NOMO-1 (cell line): ENCODE measurements around the gene GIPC2.
"Not testable (repeated sequence)": the region's sequence is repeated elsewhere in the genome, so short reads cannot be mapped to it uniquely, and the experiment has no call there.

Experiments
- DNase-seq, 2 experiments: peaks; one replicate each; lab custom pipeline; 2025; ENCODE audit not compliant: unreplicated experiment in 2 of 2; lab: John Stamatoyannopoulos, UW

The GIPC2 gene, protein sequence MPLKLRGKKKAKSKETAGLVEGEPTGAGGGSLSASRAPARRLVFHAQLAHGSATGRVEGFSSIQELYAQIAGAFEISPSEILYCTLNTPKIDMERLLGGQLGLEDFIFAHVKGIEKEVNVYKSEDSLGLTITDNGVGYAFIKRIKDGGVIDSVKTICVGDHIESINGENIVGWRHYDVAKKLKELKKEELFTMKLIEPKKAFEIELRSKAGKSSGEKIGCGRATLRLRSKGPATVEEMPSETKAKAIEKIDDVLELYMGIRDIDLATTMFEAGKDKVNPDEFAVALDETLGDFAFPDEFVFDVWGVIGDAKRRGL

DNA sequence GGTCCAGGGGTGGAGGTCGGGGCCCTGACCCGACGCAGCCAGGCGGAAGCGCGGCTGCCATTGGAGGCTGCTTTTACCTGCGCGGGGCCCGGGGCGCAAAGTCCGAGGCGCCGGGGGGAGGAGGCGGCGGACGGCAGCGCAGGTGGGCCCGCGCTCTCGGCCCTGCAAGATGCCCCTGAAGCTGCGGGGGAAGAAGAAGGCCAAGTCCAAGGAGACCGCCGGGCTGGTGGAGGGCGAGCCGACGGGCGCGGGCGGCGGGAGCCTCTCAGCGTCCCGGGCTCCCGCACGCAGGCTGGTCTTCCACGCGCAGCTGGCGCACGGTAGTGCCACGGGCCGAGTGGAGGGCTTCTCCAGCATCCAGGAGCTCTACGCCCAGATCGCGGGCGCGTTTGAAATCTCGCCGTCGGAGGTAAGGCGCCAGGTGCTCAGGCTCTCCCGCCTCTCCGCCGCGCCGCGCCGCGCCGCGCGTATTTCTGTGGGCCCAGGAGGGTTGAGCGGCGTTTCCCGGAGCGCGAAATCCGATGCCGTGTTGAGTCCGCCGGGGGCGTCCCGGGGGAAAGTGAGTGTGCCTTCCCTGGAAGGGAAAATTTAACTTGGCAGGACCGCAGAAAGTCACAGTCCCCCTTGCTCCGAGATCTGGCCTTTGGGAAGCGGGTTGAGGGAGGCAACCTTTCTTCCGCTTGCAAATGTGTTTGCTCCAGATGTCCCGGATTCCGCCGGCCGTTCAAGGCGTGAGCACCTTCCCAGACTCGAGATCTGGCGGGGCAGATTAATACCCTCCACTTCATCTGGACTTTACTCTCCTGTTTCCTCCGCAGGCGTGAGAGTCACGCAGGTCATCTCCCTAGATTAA, at the start of gene GIPC2:
GIPC2 (plus strand) TSS at position 41 of the 853 bp plus-strand sequence; CDS start at position 170, 129 bp downstream.
- no peak for DNase-seq

DNA sequence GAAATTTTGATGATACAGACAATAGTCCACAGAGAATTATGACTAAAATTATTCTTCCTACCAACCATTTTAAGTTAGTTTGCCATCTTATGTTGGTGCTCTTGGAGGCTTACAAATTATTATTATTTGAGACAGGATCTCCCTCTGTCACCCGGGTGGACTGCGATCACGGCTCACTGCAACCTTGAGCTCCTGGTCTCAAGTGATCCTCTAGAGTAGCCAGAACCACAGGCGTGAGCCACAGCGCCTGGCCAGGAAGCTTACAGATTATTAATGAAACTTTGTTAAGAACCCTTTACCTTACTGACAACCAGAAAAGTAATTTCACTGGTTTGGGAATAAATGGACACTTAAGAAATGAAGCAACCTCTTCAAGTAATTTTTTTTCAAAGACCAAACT, 49.0 kb upstream of the GIPC2 start:
- DNase-seq, result no peak

DNA sequence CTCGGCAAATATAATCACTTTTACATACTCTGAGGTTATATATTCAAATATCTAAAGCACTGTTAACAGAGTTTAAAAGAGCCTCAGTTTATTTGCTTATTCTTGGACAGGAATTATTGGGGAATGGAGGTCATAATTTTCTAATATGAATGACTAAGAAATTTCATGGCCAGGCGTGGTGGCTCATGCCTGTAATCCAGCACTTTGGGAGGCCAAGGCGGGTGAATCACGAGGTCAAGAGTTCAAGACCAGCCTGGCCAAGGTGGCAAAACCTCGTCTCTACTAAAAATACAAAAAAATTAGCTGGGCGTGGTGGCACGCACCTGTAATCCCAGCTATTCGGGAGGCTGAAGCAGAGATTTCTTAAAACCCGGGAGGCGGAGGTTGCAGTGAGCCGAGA, 45.2 kb upstream of the GIPC2 start:
- not testable (repeated sequence) for DNase-seq

DNA sequence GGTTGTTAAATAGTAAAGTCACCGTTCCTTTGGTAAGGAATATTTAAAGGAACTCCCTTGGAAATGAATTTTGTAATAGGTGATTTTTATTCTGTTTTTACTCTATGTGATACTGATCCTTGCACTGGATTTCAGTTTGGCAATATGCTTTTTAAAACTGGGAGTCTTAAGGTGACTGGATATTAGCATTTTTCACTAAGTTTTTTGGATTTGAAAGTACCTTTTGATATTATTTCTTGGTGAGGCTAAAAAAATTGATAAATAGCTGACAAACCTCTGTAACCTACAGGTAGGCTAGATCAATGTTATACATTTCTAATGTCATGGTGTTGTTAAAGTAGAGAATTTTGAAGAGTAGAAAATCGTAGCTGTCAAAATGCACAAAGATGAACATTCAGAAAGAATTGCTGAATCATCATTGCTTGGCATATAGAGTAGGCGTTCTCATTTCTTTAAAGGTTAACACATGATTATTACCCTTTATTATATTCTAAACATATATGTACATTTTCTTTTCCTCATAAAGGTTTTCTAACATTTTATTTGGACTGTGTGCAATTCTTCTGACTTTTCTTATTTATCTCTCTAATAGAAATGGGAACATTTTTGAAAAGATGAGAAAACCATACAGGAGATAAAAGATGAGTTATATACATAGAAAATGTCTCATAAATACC, 42.6 kb upstream of the GIPC2 start:
- DNase-seq, result peak in 1 of 2 experiments; percentile 21

DNA sequence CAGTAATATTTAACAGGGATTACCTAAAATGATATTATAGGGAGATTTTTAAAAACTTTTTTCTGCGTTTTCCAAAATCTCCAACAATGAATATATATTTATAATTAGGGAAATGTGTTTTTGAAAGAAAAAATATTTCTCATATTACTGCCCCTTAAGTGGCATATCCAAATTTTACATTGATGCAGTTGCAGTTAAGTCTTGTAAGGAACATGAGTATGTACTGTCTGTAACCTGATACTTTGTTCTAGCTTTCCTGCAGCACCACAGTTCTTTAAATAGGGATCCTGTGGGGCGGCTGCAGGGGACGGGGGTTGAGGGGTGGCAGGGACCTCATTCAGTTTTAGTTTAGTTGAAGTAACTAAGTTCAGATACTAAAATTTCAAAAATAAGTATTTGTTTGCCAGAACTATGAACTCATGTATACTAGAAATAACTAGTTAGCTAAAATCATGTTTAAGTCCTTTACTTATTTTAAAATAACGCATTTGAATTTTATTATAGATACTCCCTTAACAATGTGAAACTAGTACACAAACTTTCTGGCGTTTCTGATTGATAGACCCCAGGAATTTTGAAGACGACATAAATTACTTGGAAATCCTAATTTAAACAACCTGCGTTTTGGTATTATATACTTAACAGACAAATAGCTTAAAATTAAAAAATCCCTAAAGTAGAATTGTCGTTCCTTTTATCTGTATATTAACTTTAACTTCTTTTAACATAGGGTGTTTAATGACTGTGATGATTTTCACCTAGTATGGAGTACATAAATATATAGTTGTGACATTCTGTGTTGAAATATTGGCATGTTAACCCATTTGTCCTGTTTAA, 41.7 kb upstream of the GIPC2 start:
- DNase-seq, result peak; percentile 34 to 76

DNA sequence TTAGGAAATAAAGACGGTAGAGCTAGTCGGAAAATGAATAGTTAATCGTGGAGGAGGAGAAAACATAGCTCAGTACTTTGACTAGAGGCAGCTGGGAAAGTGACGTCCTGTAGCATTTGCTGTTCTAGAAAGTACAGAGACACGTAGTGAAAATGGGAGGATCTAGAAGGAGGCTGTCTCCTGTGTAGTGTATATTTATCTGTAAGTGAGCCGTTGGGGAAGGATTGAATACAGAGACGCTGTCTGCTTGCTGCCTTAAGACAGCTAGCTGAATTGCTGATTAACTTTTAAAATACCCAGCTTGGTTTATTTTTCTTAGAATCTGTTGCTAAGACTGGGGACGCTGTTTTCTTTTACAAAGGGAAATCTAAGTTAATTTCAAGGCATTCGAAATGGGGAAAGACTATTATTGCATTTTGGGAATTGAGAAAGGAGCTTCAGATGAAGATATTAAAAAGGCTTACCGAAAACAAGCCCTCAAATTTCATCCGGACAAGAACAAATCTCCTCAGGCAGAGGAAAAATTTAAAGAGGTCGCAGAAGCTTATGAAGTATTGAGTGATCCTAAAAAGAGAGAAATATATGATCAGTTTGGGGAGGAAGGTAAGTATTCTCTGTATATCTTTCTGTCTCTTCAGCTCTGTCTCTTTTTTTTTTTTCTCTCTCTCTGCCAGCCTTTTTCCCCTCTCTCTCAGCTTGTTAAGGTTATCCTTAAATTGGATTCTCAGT, 40.9 kb upstream of the GIPC2 start, which contains the start of gene DNAJB4:
DNAJB4 (plus strand) TSS at position 221 of the 729 bp plus-strand sequence; CDS start at position 393, 172 bp downstream.
- peak; percentile 70 to 98 for DNase-seq

DNA sequence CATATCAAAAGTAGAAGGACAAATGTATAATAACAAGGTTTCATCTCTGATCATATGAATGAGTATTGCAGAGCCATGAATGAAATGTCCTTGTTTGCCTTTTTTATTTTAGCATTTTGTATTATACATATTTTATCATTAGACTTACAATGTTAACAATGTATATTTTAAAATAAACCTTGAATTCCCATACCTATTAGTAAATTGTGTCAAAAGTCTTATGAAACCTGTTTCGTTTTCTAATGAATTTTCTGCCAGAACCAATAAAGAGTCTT, 40.4 kb upstream of the GIPC2 start:
- no peak for DNase-seq

DNA sequence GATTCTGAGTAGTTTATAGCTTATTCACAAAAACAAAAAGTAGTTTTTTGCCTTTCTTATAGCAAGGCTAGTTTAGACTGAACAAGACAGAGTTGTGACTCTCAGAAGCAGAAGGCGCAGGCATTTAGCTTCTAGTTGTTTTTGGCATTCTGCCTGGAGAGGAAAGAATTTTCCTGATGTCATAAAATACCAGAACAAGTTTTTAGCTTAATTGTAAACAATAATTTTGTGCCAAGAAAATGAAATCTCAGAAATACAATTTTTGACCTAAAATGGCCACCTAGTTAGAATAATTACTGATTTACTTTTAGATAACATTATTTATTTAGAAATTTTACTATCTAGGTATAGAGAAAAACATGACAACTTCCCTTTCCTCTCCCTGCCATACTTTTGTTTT, 40.0 kb upstream of the GIPC2 start:
- no peak for DNase-seq

DNA sequence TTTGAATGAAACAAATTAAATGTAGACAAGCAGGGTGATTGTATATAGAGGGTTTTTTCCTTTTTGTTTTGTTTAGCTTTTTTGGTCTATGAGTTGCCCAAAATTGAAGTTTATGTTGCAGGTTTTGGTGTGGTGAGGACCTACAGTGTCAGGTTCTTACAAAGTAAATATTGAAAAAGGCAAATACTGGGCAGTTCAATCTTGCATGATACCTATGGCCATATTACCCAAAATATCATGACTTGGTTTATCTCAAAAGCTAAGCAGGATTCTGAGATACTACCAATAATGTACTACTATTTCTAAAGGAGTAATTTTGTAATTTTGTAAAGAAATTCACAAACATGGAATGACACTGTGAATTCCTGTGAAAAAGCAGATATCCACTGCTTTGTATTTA, 39.2 kb upstream of the GIPC2 start:
- DNase-seq, result no peak

DNA sequence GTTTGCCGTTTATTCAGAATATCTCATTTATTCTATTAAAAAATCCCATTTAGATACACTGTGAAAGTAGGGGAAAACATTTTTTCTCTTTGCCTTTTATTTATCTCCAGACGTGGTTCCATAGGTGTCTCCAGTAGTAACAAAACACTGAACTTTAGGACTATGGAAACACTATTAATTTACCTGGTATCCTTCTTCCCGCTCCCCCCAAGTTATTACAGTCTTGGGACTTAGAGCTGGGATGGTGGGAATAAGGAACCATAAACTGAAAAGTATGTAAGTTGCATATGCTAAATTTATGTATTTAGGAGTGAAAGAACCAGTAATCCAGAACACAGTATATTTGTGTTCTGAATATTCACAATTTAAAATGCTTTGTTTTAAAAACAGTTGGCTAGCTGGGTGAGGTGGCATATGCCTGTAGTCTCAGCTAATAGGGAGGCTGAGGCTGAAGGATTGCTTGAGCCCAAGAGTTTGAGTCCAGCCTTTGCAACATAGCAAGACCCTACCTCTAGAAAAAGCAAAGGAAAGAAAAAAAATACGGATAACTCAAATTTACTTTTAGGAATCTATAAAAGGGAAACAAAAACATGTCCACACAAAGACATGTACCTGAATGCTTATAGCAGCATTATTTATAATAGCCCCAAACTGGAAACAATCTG, 38.0 kb upstream of the GIPC2 start:
- DNase-seq, result no peak

DNA sequence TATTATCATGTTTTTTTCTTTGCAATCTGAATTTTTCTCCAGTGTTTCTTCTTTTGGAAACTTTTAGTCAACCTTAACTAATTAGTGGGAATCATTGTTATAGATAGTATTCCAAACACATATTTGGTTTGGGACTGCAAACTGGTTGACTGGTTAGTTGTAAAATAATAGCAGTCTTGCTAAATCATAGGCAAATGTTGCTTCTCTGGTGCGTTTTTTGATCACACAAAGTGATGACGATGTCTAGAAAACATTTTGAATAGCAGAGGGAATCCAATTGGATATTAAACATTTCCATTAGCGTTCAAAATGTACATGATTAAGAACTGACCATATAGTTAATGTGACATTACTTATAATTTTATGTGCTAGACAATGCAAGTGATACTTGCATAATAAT, 36.5 kb upstream of the GIPC2 start:
- DNase-seq, result no peak

DNA sequence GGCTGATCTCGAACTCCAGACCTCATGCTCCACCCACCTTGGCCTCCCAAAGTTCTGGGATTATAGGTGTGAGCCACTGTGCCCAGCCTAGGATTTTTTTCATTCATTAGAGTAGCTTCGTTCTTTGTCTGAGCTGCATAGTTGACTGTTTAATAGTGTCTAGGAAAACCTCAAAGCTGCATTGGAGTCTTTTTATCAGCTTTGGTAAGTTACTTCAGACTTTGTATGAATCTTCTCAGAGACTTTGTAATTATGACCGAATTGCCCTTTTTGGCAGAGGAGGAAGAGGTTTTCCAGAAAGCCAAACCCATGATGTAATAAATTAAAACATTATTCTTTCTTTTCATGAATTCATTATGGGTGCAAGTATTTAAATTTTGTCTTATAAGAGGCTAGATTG, 35.9 kb upstream of the GIPC2 start:
- DNase-seq, result no peak

DNA sequence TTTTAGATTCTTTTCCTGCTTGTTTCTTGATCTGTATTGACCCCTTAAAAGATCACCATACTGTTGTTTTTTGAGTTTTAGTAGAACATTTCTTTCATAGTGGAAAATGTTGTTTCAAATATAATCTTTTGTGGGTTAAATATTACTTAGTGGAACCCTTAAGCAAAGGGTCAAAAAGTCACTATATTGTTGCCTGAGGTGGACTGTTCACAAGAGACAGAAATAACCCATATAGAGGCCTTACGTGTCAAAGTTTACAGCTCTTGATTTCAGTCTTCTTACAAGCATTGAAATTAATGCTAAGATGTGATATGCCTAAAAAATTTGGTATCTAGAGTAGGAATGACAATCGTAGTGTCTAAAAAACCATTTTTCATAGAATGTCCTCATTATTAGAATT, 34.7 kb upstream of the GIPC2 start:
- no peak for DNase-seq

DNA sequence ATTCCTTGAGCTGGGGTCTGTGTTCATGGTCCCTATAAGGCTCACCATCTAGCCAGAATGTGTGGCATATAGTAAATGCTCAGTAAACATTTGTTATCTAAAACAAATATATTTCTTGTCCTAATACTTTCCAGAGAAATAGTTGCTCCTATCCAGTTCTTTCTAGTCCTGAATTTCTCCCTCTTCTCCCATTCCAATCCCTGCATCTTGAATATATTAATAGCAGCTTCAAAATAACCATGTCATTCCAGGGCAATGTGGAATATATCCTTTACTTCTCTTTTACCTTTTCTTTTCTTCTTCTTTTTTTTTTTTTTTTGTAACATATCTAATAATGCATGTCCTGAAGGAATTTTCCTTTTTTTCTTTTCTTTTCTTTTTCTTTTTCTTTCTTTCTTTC, 30.6 kb upstream of the GIPC2 start:
- no peak for DNase-seq

DNA sequence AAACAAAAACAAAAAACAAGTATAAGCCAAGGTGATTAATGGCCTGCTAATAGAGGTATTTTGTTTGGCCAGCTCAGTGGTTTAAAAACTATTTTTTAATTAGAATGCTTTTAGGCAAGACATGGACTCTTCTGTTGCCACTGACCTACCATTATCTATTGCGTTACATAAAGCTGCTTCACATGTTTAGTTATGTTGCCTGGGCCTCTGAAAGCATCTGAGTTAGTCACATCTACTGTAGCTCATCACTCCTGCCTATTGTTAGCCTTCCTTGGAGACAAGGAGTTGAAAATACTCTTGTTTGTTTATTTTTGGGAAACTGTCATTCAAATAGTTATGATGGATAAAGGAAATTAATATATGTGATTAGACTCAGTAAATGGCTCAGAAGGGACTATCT, 26.7 kb upstream of the GIPC2 start:
- no peak for DNase-seq

DNA sequence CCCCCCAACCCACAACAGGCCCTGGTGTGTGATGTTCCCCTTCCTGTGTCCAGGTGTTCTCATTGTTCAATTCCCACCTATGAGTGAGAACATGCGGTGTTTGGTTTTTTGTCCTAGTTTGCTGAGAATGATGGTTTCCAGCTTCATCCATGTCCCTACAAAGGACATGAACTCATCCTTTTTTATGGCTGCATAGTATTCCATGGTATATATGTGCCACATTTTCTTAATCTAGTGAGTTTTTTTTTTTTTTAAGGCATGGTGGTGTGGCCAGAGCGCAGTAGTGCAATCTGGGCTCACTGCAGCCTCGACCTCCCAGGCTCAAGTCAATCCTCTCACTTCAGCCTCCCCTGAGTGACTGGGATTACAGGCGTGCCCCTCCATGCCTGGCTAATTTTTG, 24.6 kb upstream of the GIPC2 start:
- DNase-seq, result not testable (repeated sequence)

DNA sequence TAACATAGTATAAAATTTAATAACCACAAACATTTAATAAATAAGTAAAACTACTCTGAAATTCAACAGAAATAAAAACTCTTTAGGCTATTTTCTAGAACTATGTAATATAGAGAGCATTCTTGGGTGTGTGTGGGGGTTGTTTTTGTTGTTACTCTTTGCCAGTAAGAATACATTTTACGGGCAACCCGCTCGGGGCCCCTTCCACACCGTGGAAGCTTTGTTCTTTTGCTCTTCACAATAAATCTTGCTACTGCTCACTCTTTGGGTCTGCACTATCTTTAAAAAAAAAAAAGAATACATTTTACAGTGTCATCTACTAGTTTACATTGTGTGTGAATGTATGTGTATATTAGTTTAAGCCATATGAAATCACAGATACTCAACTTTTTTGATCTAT, 16.0 kb upstream of the GIPC2 start:
- DNase-seq, result no peak

DNA sequence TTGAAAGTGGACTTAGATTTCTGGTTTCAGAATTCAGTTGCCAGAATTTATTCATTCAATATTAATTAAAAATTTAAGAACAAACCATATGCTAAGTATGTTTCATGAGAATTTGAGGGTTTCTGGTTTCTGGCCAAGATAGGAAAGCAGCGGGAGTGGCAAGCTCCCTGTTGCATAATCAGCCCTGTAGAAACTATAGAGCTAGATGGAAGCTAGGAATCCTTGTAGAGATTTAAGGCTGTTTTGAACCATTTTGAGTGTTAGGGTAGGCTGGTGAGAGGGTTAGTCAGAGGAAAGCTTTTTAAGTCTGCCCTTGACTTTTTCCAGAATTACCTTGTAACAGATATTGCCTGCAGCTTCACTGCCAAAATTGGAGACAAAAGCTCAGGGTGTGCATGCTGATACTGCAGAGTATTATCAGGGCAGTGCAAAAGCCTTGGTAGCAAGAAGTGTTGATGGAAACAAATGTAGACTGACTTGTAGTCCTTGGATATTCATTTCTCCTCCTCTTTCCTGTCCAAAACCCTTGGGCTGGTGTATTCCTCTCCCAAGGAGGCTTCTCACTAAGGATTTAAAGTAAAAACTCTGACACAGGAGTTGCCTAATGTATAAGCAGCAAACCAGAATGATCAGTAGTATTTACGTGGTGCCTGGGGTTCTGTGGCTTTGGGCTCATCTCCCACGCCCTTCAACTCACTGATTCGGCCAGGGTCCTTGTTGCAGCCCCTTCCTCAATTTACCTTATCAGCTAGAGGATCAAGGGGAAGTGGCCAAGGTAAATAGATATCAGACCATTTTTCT, 12.6 kb upstream of the GIPC2 start:
- no peak for DNase-seq

DNA sequence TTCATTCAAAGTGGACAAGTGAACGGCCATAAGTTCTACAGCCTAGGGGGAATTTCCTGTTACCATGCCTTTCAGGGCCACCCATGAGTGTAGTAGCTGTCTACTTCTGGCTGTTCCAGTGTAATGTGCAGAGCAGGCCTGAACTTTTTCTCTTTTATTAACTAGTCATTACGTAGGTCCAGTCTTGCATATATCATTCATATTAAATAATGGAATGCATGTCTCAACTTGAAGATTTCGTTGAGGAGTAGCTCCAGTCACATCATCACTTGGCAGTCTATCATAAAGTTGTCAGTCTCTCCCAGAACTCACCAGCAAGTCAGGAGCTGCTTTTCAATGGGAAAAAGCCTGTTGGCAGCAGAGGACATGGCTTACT, 12.0 kb upstream of the GIPC2 start:
- DNase-seq, result no peak
